ENCODE data around the gene UGT1A4.

GRCh38 chr2:233813236-233814055 is 94.9 kb downstream of the UGT1A4 start:
- TF ChIP-seq CTCF (conservative IDR thresholded peaks at IDR 0.05) (no peak), EZH2 (IDR thresholded peaks at IDR 0.05; ENCODE audit: low read depth) (no peak)
